Endodermal cell (in vitro differentiated cells): Measurements from ENCODE around the gene MACROD2. TPM values are rescaled to one million over a fixed set of nuclear protein-coding genes. Genes with fewer than 3 reads are reported as not detected.
A peak's percentile ranks its signal among the peaks of the same experiment; 100 is the strongest.

Source experiments
- DNase-seq: peaks from one replicate; pipeline ENCODE4 v3.0.0-alpha.2; 2017
- H3K27ac ChIP-seq: 2 replicates; pipeline ENCODE4 v1.5.1; 2013; ENCODE audit warnings: mild to moderate bottlenecking, low read depth, low read length, moderate library complexity
- H3K27me3 ChIP-seq: 2 replicates; pipeline ENCODE4 v1.6.1; 2013; ENCODE audit warnings: mild to moderate bottlenecking, low read length, moderate library complexity; ENCODE audit not compliant: insufficient read depth, control insufficient read depth, poor library complexity, severe bottlenecking
- H3K36me3 ChIP-seq: 2 replicates; pipeline ENCODE4 v1.7.0; 2013; ENCODE audit warnings: mild to moderate bottlenecking, low read length, moderate library complexity; ENCODE audit not compliant: control insufficient read depth, insufficient read depth
- H3K4me1 ChIP-seq: one replicate; pipeline ENCODE4 v1.7.0; 2013; ENCODE audit warnings: low read length; ENCODE audit not compliant: control insufficient read depth, insufficient read depth
- H3K4me3 ChIP-seq: 2 replicates; pipeline ENCODE4 v1.5.1; 2013; ENCODE audit warnings: mild to moderate bottlenecking, low read length, moderate library complexity
- H3K9ac ChIP-seq: 2 replicates; pipeline ENCODE4 v1.6.1; 2013; ENCODE audit warnings: mild to moderate bottlenecking, low read length, moderate library complexity; ENCODE audit not compliant: poor library complexity, severe bottlenecking; ENCODE audit errors: extremely low read depth
- H3K9me3 ChIP-seq: 2 replicates; pipeline ENCODE4 v1.6.1; 2013; ENCODE audit warnings: mild to moderate bottlenecking, low read length, moderate library complexity; ENCODE audit not compliant: control insufficient read depth
- H3K27ac Mint-ChIP-seq: 2 replicates; pipeline ENCODE4 v1.8.0; 2020; ENCODE audit warnings: mixed read lengths
- H3K27me3 Mint-ChIP-seq: 2 replicates; pipeline ENCODE4 v1.8.0; 2021; ENCODE audit warnings: mild to moderate bottlenecking, mixed read lengths; ENCODE audit not compliant: insufficient read depth
- H3K36me3 Mint-ChIP-seq: 2 replicates; pipeline ENCODE4 v1.8.0; 2020; ENCODE audit warnings: low read depth, mixed read lengths
- H3K4me1 Mint-ChIP-seq: 2 replicates; pipeline ENCODE4 v1.8.0; 2020; ENCODE audit warnings: mixed read lengths
- H3K4me3 Mint-ChIP-seq: 2 replicates; pipeline ENCODE4 v1.8.0; 2020; ENCODE audit warnings: mild to moderate bottlenecking, moderate library complexity, mixed read lengths
- H3K9me3 Mint-ChIP-seq: 2 replicates; pipeline ENCODE4 v1.8.0; 2020; ENCODE audit warnings: mild to moderate bottlenecking, mixed read lengths
- WGBS, 2 experiments: methylation state at CpG; one replicate each; pipeline versions ENCODE4 v1.1.5 to v1.1.7; 2013; ENCODE audit warnings: missing lambda C conversion rate in 2 of 2, mixed read lengths in 1 of 2; ENCODE audit not compliant: insufficient coverage in 1 of 2, insufficient read length in 1 of 2; 5-methylcytosine and 5-hydroxymethylcytosine counted together
- total RNA-seq, 2 donors: library from RNA; stranded (reverse); fragmentation: NEBNext Ultra II Directional in 1 of 2; extraction: Animal tissue kit (Norgen Biotek cat#: 25700) in 1 of 2; gene quantifications; 2 replicates in 1 of 2; 3 replicates in 1 of 2; pipeline ENCODE4 v1.2.1, GENCODE V29; 2021
- TF ChIP-seq, protein P1 (sequence below): fragments of 200-600 bp; sonication (generic); conservative IDR thresholded peaks from 2 replicates; pipeline ENCODE4 v1.5.0; 2021; ENCODE audit warnings: antibody characterized with exemption, mild to moderate bottlenecking

The MACROD2 gene
- total RNA-seq, 2 donors from 2014 or later: 2.3 to 4.8 TPM

DNA sequence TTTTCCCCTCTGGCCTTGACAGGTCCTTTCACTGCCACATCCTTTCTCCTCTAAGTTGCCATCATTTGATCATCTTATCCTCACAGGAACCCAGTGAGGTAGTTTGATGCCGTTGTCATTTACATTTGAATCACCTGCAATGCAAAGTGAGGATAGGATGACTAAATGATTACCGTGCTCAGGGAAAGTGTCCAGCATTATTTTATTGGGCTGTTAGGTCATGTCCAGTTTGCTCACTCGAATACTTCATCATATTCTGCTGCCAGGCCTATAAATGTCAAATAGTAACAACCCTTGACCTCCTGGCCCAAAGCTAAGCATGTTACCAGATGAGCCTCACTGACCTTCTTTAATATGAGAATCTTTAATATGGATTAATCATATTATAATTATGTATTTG, 1410.8 kb downstream of the MACROD2 start:
- Histone ChIP-seq H3K9me3 (peaks cover 8% of the 10 kb centered on the region), H3K27me3 (no peaks in the 10 kb centered on the region), H3K36me3 (no peaks in the 10 kb centered on the region), H3K4me3 (no peak overlapping the region), H3K4me1 (no peaks in the 10 kb centered on the region), H3K9ac (no peak overlapping the region), H3K27ac (no peak overlapping the region)
- Mint-ChIP-seq H3K27me3 (no peaks in the 10 kb centered on the region), H3K9me3 (peaks cover 9% of the 10 kb centered on the region), H3K4me3 (no peak overlapping the region), H3K36me3 (no peaks in the 10 kb centered on the region), H3K4me1 (no peaks in the 10 kb centered on the region), H3K27ac (no peak overlapping the region)
- no peak for DNase-seq
- TF ChIP-seq, protein P1, sequence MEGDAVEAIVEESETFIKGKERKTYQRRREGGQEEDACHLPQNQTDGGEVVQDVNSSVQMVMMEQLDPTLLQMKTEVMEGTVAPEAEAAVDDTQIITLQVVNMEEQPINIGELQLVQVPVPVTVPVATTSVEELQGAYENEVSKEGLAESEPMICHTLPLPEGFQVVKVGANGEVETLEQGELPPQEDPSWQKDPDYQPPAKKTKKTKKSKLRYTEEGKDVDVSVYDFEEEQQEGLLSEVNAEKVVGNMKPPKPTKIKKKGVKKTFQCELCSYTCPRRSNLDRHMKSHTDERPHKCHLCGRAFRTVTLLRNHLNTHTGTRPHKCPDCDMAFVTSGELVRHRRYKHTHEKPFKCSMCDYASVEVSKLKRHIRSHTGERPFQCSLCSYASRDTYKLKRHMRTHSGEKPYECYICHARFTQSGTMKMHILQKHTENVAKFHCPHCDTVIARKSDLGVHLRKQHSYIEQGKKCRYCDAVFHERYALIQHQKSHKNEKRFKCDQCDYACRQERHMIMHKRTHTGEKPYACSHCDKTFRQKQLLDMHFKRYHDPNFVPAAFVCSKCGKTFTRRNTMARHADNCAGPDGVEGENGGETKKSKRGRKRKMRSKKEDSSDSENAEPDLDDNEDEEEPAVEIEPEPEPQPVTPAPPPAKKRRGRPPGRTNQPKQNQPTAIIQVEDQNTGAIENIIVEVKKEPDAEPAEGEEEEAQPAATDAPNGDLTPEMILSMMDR: no peak
- WGBS, 2 experiments: 89% methylated on average over 3 of the region's 3 CpGs; no CpG with 5 or more reads in 1 of the 2 experiments

DNA sequence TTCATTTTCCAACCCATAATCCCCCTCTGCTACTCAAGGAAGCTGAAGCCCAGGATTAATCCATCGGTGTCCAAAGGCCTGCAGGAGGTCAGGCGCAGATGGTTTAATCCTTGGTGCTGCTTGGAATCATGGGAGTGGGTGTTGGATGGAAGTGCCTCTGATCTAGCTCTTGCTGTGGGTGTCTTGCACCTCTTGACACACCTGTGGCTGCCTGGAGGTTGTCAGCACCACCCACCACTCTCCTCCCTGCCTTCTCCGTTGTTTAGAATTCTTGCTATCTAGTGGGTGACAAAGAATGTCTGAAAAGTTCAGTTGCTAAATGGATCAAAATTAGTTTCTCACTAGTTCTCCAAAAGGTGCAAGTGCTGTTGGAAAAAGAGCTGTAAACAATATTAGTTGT, 1416.5 kb downstream of the MACROD2 start:
- H3K27me3 ChIP-seq: no peaks in the 10 kb centered on the region
- no peak overlapping the region for H3K27ac ChIP-seq
- no peaks in the 10 kb centered on the region for H3K9me3 ChIP-seq
- peak; percentile 43 for DNase-seq
- peaks cover 6% of the 10 kb centered on the region for H3K4me1 Mint-ChIP-seq
- H3K4me1 ChIP-seq: no peaks in the 10 kb centered on the region
- no peaks in the 10 kb centered on the region for H3K9me3 Mint-ChIP-seq
- TF ChIP-seq, protein P1: no peak
- WGBS, 2 experiments: 77% methylated on average over 3 of the region's 3 CpGs; no CpG with 5 or more reads in 1 of the 2 experiments
- H3K27ac Mint-ChIP-seq: no peak overlapping the region
- no peaks in the 10 kb centered on the region for H3K36me3 Mint-ChIP-seq
- no peak overlapping the region for H3K4me3 Mint-ChIP-seq
- H3K4me3 ChIP-seq: no peak overlapping the region
- H3K9ac ChIP-seq: no peak overlapping the region
- no peaks in the 10 kb centered on the region for H3K27me3 Mint-ChIP-seq
- no peaks in the 10 kb centered on the region for H3K36me3 ChIP-seq

DNA sequence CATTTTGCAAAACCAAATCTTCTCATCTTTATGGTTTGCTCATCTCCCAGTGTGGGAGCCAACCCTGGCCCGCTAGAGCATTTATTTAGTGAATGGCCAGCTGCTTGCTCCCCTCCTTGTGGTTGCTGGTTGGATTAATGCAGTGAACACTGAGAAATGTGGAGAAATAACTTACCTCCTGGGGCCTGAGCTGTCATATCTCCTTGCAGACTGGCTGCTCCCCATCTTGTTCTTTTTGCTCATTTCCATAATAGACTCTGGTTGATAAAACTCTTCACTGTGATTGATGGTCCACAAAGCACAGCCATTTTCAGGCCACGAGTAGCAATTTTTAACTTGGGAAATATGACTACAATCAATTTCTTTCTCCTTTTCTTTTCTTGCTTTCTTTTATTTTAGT, 1420.6 kb downstream of the MACROD2 start:
- H3K27ac ChIP-seq: no peak overlapping the region
- H3K4me1 Mint-ChIP-seq: peaks cover 6% of the 10 kb centered on the region
- no peak overlapping the region for H3K9ac ChIP-seq
- no peak for DNase-seq
- H3K4me1 ChIP-seq: no peaks in the 10 kb centered on the region
- no peaks in the 10 kb centered on the region for H3K27me3 ChIP-seq
- no peaks in the 10 kb centered on the region for H3K27me3 Mint-ChIP-seq
- H3K9me3 ChIP-seq: no peaks in the 10 kb centered on the region
- no peaks in the 10 kb centered on the region for H3K36me3 Mint-ChIP-seq
- no peak overlapping the region for H3K4me3 Mint-ChIP-seq
- H3K9me3 Mint-ChIP-seq: no peaks in the 10 kb centered on the region
- H3K36me3 ChIP-seq: no peaks in the 10 kb centered on the region
- WGBS, 2 experiments: 84 to 100% methylated on average over 1 to 2 of the region's 2 CpGs
- TF ChIP-seq, protein P1: no peak
- H3K4me3 ChIP-seq: no peak overlapping the region
- H3K27ac Mint-ChIP-seq: no peak overlapping the region
